GM12878 (cell line): ENCODE measurements around the gene TECR. TPM values are rescaled to one million over a fixed set of nuclear protein-coding genes. Genes with fewer than 3 reads are reported as not detected.
A peak's percentile ranks its signal among the peaks of the same experiment; 100 is the strongest.

Source experiments
- ATAC-seq: fragments of 200-7000 bp; cut with Tn5 transposase; 3 replicates; pipeline ENCODE4 v1.9.1; 2020; ENCODE audit warnings: mild to moderate bottlenecking, moderate library complexity
- BruUV-seq: library from RNA; stranded (reverse); fragments of 400-500 nt; replicated peaks from 2 replicates; lab custom pipeline; 2021; lab: Mats Ljungman, UMichigan
- CTCF ChIA-PET: fragments of 300-600 bp; sonication (Branson Sonifier 250); formaldehyde crosslinking; extraction: SDS; loops from one replicate; lab custom pipeline; 2021; ENCODE audit warnings: inconsistent platforms; lab: Yijun Ruan, JAX
- POLR2A ChIA-PET: fragments of 350-600 bp; formaldehyde crosslinking; extraction: SDS; loops from one replicate; lab custom pipeline; 2021; ENCODE audit warnings: inconsistent platforms; lab: Charles Lee
- RAD21 ChIA-PET: fragments of 300-600 bp; sonication (Branson Sonifier 250); formaldehyde crosslinking; loops from one replicate; lab custom pipeline; 2023; ENCODE audit warnings: antibody characterized with exemption; ENCODE audit not compliant: unreplicated experiment; lab: Charles Lee
- SMC1A ChIA-PET: fragments of 300-600 bp; sonication (Branson Sonifier 250); formaldehyde crosslinking; loops from one replicate; lab custom pipeline; 2023; ENCODE audit not compliant: unreplicated experiment, uncharacterized antibody; lab: Charles Lee
- DNase-seq: peaks from one replicate; pipeline ENCODE4 v3.0.0-alpha.2; 2011; ENCODE audit warnings: low read depth, low spot score
- FAIRE-seq: peaks from 3 replicates; lab custom pipeline; 2011; peaks lifted over from hg19 to GRCh38; lab: Jason Lieb, UNC
- H2AFZ ChIP-seq: 2 replicates; pipeline ENCODE4 v1.6.0; 2011; ENCODE audit warnings: low read depth, low read length, control low read depth; ENCODE audit not compliant: control insufficient read depth
- H3K27ac ChIP-seq: 2 replicates; pipeline ENCODE4 v1.5.1; 2011; ENCODE audit warnings: control low read depth; ENCODE audit not compliant: control insufficient read depth, insufficient read depth
- H3K27me3 ChIP-seq, 2 experiments: replicated peaks in 1 of 2; 2 replicates each; pipeline versions ENCODE4 v1.6.0 to v1.6.1; 2011; ENCODE audit warnings: low read length in 1 of 2; ENCODE audit not compliant: control insufficient read depth in 2 of 2, insufficient read depth in 2 of 2
- H3K36me3 ChIP-seq, 2 experiments: 2 replicates each; pipeline ENCODE4 v1.5.1; 2011; ENCODE audit warnings: low read length in 1 of 2; ENCODE audit not compliant: control insufficient read depth in 2 of 2, insufficient read depth in 2 of 2
- H3K4me1 ChIP-seq: 2 replicates; pipeline ENCODE4 v1.6.1; 2011; ENCODE audit warnings: mild to moderate bottlenecking, low read length, moderate library complexity, mixed read lengths; ENCODE audit not compliant: control insufficient read depth, insufficient read depth
- H3K4me2 ChIP-seq: 2 replicates; pipeline ENCODE4 v1.6.0; 2011; ENCODE audit warnings: control low read depth; ENCODE audit not compliant: control insufficient read depth, insufficient read depth
- H3K4me3 ChIP-seq: fragments of 200-600 bp; sonication (generic); 2 replicates; pipeline ENCODE4 v1.5.1; 2016
- H3K79me2 ChIP-seq: 2 replicates; pipeline ENCODE4 v1.6.0; 2011; ENCODE audit warnings: low read length; ENCODE audit not compliant: control insufficient read depth, insufficient read depth
- H3K9ac ChIP-seq: 2 replicates; pipeline ENCODE4 v1.8.0; 2011; ENCODE audit warnings: low read length, control low read depth, mixed read lengths; ENCODE audit not compliant: control insufficient read depth, insufficient read depth
- H3K9me3 ChIP-seq: replicated peaks from 3 replicates; pipeline ENCODE4 v1.5.1; 2011; ENCODE audit warnings: mild to moderate bottlenecking, low read length; ENCODE audit not compliant: control insufficient read depth, insufficient read depth
- H4K20me1 ChIP-seq: 2 replicates; pipeline ENCODE4 v1.6.0; 2011; ENCODE audit not compliant: control insufficient read depth, insufficient read depth
- CREB1 ChIP-seq: IDR thresholded peaks from 2 replicates; pipeline ENCODE4 v1.6.1; 2012; ENCODE audit warnings: low read depth, mild to moderate bottlenecking, inconsistent platforms
- EGR1 ChIP-seq, 2 experiments: IDR thresholded peaks; 1 replicate in 1 of 2; 2 replicates in 1 of 2; pipeline ENCODE4 v1.6.1; 2011 to 2012; ENCODE audit warnings: low read depth in 2 of 2, low read length in 2 of 2, borderline replicate concordance in 1 of 2, mild to moderate bottlenecking in 1 of 2, moderate library complexity in 1 of 2
- MTA2 ChIP-seq: fragments of 450-650 bp; IDR thresholded peaks from 2 replicates; pipeline ENCODE4 v1.6.1; 2016; ENCODE audit warnings: low read depth, mild to moderate bottlenecking, moderate library complexity
- MTA3 ChIP-seq: IDR thresholded peaks from 2 replicates; pipeline ENCODE4 v1.6.1; 2012; ENCODE audit warnings: low read length, inconsistent platforms, borderline replicate concordance
- NFYA ChIP-seq: IDR thresholded peaks from 2 replicates; pipeline ENCODE4 v1.6.1; 2011; ENCODE audit warnings: low read depth, mild to moderate bottlenecking, low read length, improper control_type of control experiment, borderline replicate concordance
- PML ChIP-seq: IDR thresholded peaks from 2 replicates; pipeline ENCODE4 v1.6.1; 2012; ENCODE audit warnings: low read length, inconsistent platforms
- RFX5 ChIP-seq: IDR thresholded peaks from 2 replicates; pipeline ENCODE4 v1.6.1; 2011; ENCODE audit warnings: low read depth, low read length, improper control_type of control experiment
- ZNF217 ChIP-seq: fragments of 450-650 bp; IDR thresholded peaks from 2 replicates; pipeline ENCODE4 v1.6.1; 2017; ENCODE audit warnings: antibody characterized with exemption, mild to moderate bottlenecking
- ZNF24 ChIP-seq: fragments of 450-650 bp; IDR thresholded peaks from 2 replicates; pipeline ENCODE4 v1.6.1; 2017; ENCODE audit warnings: antibody characterized with exemption, mild to moderate bottlenecking
- WGBS: methylation state at CpG from one replicate; pipeline ENCODE4 v1.1.6; 2016; ENCODE audit warnings: low lambda C conversion rate; ENCODE audit not compliant: insufficient replicate concordance, insufficient coverage; ENCODE audit errors: missing lambda C conversion rate; 5-methylcytosine and 5-hydroxymethylcytosine counted together
- in situ Hi-C: fragments of 300-500 bp; cut with MboI; formaldehyde crosslinking; loops from 9 replicates; pipeline ENCODE4 v1.14.3; 2018; ENCODE audit warnings: mixed read lengths
- intact Hi-C: fragments of 100-400 bp; cut with micrococcal nuclease; formaldehyde crosslinking; loops from one replicate; pipeline ENCODE4 v1.14.2; 2022; ENCODE audit not compliant: unreplicated experiment
- polyA plus RNA-seq, 11 experiments: library from polyadenylated mRNA; depleted of rRNA in 4 of 11; unstranded in 6 of 11; stranded (reverse) in 5 of 11; fragments of >200 nt; fragmentation: Nextera tagmentation in 4 of 11; fragmentation: Illumina TruSeq in 1 of 11; extraction: Ambion mirVana in 4 of 11; extraction: Trizol in 1 of 11; gene quantifications; 1 replicate in 1 of 11; 2 replicates in 10 of 11; pipeline versions ENCODE4 v1.2.1 to v1.2.3, GENCODE V29; 2011 to 2016; ENCODE audit warnings: inconsistent platforms in 2 of 11, missing spikeins in 2 of 11, low read depth in 1 of 11
- total RNA-seq, 4 experiments: library from RNA; depleted of rRNA in 3 of 4; stranded (reverse); fragments of >200 nt in 3 of 4; fragmentation: Illumina TruSeq in 1 of 4; extraction: Trizol in 1 of 4; gene quantifications; 2 replicates each; pipeline versions ENCODE4 v1.2.1 to v1.2.3, GENCODE V29; 2013 to 2021

Gene TECR
- total and polyA plus RNA-seq, 10 of the 15 experiments (the other 5 are each of a cell fraction or from before 2014, with no cell fraction given), result 9.6 to 157 (median 64.2) TPM

GRCh38 chr19:14545716-14546082 is 16.3 kb downstream of the TECR start:
- Histone ChIP-seq H3K79me2 (no peaks in the 10 kb centered on the region; the same call in none of the 2 replicates), H3K9ac (no peak overlapping the region), H3K27ac (no peak overlapping the region), H4K20me1 (no peaks in the 10 kb centered on the region), H2AFZ (no peak overlapping the region), H3K36me3 (no peaks in the 10 kb centered on the region; a peak in 4 of 4 replicates), H3K9me3 (no peaks in the 10 kb centered on the region), H3K27me3 (no peaks in the 10 kb centered on the region), H3K4me3 (no peak overlapping the region), H3K4me1 (peaks cover 6% of the 10 kb centered on the region; the same call in 1 of the 2 replicates), H3K4me2 (no peak overlapping the region)
- TF ChIP-seq MTA3 (no peak), PML (no peak), RFX5 (no peak), ZNF24 (no peak), MTA2 (no peak), CREB1 (no peak), ZNF217 (no peak)
- no peak for ATAC-seq
- BruUV-seq, result no TSS peak
- DNase-seq, result no peak
- RAD21 ChIA-PET, result no interaction called here
- CTCF ChIA-PET, result interaction anchor here (0.6 kb wide), 1 partner anchor 11 kb away, joined by 4 read pairs; no protein-coding TSS in a partner anchor
- 93% methylated on average over 9 of the region's 9 CpGs for WGBS
- SMC1A ChIA-PET, result no interaction called here
- no peak for FAIRE-seq
- intact Hi-C loops (no loop called here), in situ Hi-C loops (no loop called here)
- POLR2A ChIA-PET, result interaction anchor here (1.4 kb wide), 1 partner anchor 28 kb away, joined by 4 read pairs; the partner anchor contains the start of gene DNAJB1

- no TSS peak for BruUV-seq
- H2AFZ ChIP-seq, result no peak overlapping the region
- SMC1A ChIA-PET, result interaction anchor here (0.8 kb wide), 1 partner anchor 47 kb away, joined by 4 read pairs; no protein-coding TSS in a partner anchor
- H3K27me3 ChIP-seq, result no peaks in the 10 kb centered on the region
- no peak for ATAC-seq
- no peak for DNase-seq
- H3K4me1 ChIP-seq, result peaks cover 10% of the 10 kb centered on the region
- H3K4me3 ChIP-seq, result no peak overlapping the region
- H3K79me2 ChIP-seq, result no peaks in the 10 kb centered on the region; the same call in 1 of the 2 replicates
- intact Hi-C loops (no loop called here), in situ Hi-C loops (no loop called here)
- WGBS, result 48% methylated on average over 15 of the region's 15 CpGs
- no peak overlapping the region for H3K9ac ChIP-seq
- no peak overlapping the region; the same call in 1 of the 2 replicates for H3K4me2 ChIP-seq
- RAD21 ChIA-PET, result interaction anchor here (0.6 kb wide), 1 partner anchor 190 kb away, joined by 5 read pairs; no protein-coding TSS in a partner anchor
- TF ChIP-seq NFYA (no peak), EGR1 (IDR thresholded peaks at IDR 0.05; ENCODE audit: borderline replicate concordance in 1 of 2, low read depth in 2 of 2, low read length in 2 of 2) (peak in 1 of 2 experiments; percentile 64; a peak in 1 of 3 replicates)
- peak overlapping the region; percentile 23; the same call in 1 of the 2 replicates for H3K27ac ChIP-seq
- no peak for FAIRE-seq
- POLR2A ChIA-PET, result no interaction called here
- H3K9me3 ChIP-seq, result no peaks in the 10 kb centered on the region
- no peaks in the 10 kb centered on the region; a peak in 3 of 4 replicates for H3K36me3 ChIP-seq
- no peaks in the 10 kb centered on the region for H4K20me1 ChIP-seq
- CTCF ChIA-PET, result interaction anchor here (0.8 to 1.2 kb wide), 3 partner anchors 12 to 136 kb away, joined by 3 to 5 read pairs (median 3); partner anchors contain the start of gene NDUFB7
These were observed 20.9 kb downstream of the TECR start for GRCh38 chr19:14550201-14550754.
